ENCODE measurements around the gene DNAJC8. TPM values are rescaled to one million over a fixed set of nuclear protein-coding genes. Genes with fewer than 3 reads are reported as not detected.
A peak's percentile ranks its signal among the peaks of the same experiment; 100 is the strongest.

The DNAJC8 gene
- total and polyA plus RNA-seq, 10 of the 15 experiments (the other 5 are each of a cell fraction or from before 2014, with no cell fraction given), result 91.2 to 296 (median 152) TPM

- ChIA-PET RAD21 (ENCODE audit: unreplicated experiment) (interaction anchor here (4.4 kb wide), 1 partner anchor 10 kb away, joined by 28 read pairs; no protein-coding TSS in a partner anchor), SMC1A (ENCODE audit: uncharacterized antibody, unreplicated experiment) (interaction anchor here (0.7 to 2.1 kb wide), 4 partner anchors 10 to 1718 kb away, joined by 3 to 24 read pairs (median 4); no protein-coding TSS in a partner anchor), POLR2A (interaction anchor here (0.7 to 6.5 kb wide), 4 partner anchors 10 to 22 kb away, joined by 3 to 51 read pairs (median 5); partner anchors contain the start of gene ATP5IF1), CTCF (interaction anchor here (0.7 to 3.2 kb wide), 4 partner anchors 10 to 101 kb away, joined by 4 to 33 read pairs (median 4); no protein-coding TSS in a partner anchor)
- no peak for TF ChIP-seq NFIC (IDR thresholded peaks at IDR 0.05; ENCODE audit: low read depth, low read length)
- TF ChIP-seq HDGF (IDR thresholded peaks at IDR 0.05), result no peak
- no peak for TF ChIP-seq ATF2 (IDR thresholded peaks at IDR 0.05; ENCODE audit: low read length)
- TF ChIP-seq NBN (IDR thresholded peaks at IDR 0.05), result no peak
- TF ChIP-seq ZBED1 (IDR thresholded peaks at IDR 0.05; ENCODE audit: borderline replicate concordance), result no peak
- TF ChIP-seq NFXL1 (IDR thresholded peaks at IDR 0.05; ENCODE audit: borderline replicate concordance), result no peak
- TF ChIP-seq, protein P1, sequence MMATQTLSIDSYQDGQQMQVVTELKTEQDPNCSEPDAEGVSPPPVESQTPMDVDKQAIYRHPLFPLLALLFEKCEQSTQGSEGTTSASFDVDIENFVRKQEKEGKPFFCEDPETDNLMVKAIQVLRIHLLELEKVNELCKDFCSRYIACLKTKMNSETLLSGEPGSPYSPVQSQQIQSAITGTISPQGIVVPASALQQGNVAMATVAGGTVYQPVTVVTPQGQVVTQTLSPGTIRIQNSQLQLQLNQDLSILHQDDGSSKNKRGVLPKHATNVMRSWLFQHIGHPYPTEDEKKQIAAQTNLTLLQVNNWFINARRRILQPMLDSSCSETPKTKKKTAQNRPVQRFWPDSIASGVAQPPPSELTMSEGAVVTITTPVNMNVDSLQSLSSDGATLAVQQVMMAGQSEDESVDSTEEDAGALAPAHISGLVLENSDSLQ (IDR thresholded peaks at IDR 0.05), result no peak
- peak; percentile 32; the same call in 1 of the 2 replicates for TF ChIP-seq SPI1 (IDR thresholded peaks at IDR 0.05; ENCODE audit: borderline replicate concordance, insufficient read depth, low read depth, low read length)
- no peak for TF ChIP-seq WRNIP1 (IDR thresholded peaks at IDR 0.05; ENCODE audit: borderline replicate concordance, low read depth, low read length)
- TF ChIP-seq, protein P2, sequence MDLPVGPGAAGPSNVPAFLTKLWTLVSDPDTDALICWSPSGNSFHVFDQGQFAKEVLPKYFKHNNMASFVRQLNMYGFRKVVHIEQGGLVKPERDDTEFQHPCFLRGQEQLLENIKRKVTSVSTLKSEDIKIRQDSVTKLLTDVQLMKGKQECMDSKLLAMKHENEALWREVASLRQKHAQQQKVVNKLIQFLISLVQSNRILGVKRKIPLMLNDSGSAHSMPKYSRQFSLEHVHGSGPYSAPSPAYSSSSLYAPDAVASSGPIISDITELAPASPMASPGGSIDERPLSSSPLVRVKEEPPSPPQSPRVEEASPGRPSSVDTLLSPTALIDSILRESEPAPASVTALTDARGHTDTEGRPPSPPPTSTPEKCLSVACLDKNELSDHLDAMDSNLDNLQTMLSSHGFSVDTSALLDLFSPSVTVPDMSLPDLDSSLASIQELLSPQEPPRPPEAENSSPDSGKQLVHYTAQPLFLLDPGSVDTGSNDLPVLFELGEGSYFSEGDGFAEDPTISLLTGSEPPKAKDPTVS (IDR thresholded peaks at IDR 0.05; ENCODE audit: low read depth, low read length), result no peak
- peak in 1 of 2 experiments; percentile 22; a peak in 1 of 4 replicates for TF ChIP-seq IKZF2 (IDR thresholded peaks at IDR 0.05)
- no peak for TF ChIP-seq MEF2B (IDR thresholded peaks at IDR 0.05; ENCODE audit: partially characterized antibody, poor library complexity, severe bottlenecking)
- no TSS peak for BruUV-seq (replicated peaks)
- no peaks in the 10 kb centered on the region for H3K9me3 ChIP-seq (replicated peaks; ENCODE audit: control insufficient read depth, insufficient read depth, low read length)
- no peak for ATAC-seq
- H4K20me1 ChIP-seq (ENCODE audit: control insufficient read depth, insufficient read depth), result 0 out of 2 replicates have a peak, but pooled peaks cover 4% of the 10 kb centered on the region
- no peaks in the 10 kb centered on the region for H3K36me3 ChIP-seq (ENCODE audit: control insufficient read depth in 2 of 2, insufficient read depth in 2 of 2, low read length in 1 of 2)
- no peak for DNase-seq (ENCODE audit: low read depth, low spot score)
- H3K4me2 ChIP-seq (ENCODE audit: control insufficient read depth, insufficient read depth), result peak overlapping the region; percentile 56
- no peak overlapping the region for H3K27ac ChIP-seq (ENCODE audit: control insufficient read depth, insufficient read depth)
- peaks cover 31% of the 10 kb centered on the region for H3K79me2 ChIP-seq (ENCODE audit: control insufficient read depth, insufficient read depth, low read length)
- intact Hi-C loops (cut with micrococcal nuclease; ENCODE audit: unreplicated experiment) (no loop called here), in situ Hi-C loops (cut with MboI) (no loop called here)
- peak overlapping the region; percentile 90 for H2AFZ ChIP-seq (ENCODE audit: control insufficient read depth, low read depth, low read length)
- no peak for FAIRE-seq
- WGBS (ENCODE audit: insufficient coverage, insufficient replicate concordance, low lambda C conversion rate, missing lambda C conversion rate), result 15% methylated on average over 12 of the region's 12 CpGs
- H3K9ac ChIP-seq (ENCODE audit: control insufficient read depth, insufficient read depth, low read length), result 0 out of 2 replicates have a peak overlapping the region, but pooled peaks have one; percentile 1
- peaks cover 5% of the 10 kb centered on the region for H3K4me1 ChIP-seq (ENCODE audit: control insufficient read depth, insufficient read depth, low read length)
- H3K27me3 ChIP-seq (replicated peaks in 1 of 2; ENCODE audit: control insufficient read depth in 2 of 2, insufficient read depth in 2 of 2, low read length in 1 of 2), result no peaks in the 10 kb centered on the region
- H3K4me3 ChIP-seq, result peak overlapping the region; percentile 97; the same call in 1 of the 2 replicates
Observed at GRCh38 chr1:28258628-28259251, 25.9 kb upstream of the DNAJC8 start.

Measured in GM12878 (cell line).